A673 (cell line): ENCODE data around the gene SEMA4D. TPM values are rescaled to one million over a fixed set of nuclear protein-coding genes. Genes with fewer than 3 reads are reported as not detected.

Source experiments
- BruUV-seq: library from RNA; stranded (reverse); fragments of 400-500 nt; replicated peaks from 2 replicates; lab custom pipeline; 2021; lab: Mats Ljungman, UMichigan
- CTCF ChIA-PET: fragments of 300-600 bp; sonication (Branson Sonifier 250); formaldehyde crosslinking; loops from one replicate; lab custom pipeline; 2022; ENCODE audit warnings: antibody characterized with exemption; lab: Charles Lee
- POLR2A ChIA-PET: fragments of 300-600 bp; sonication (Branson Sonifier 250); formaldehyde crosslinking; loops from one replicate; lab custom pipeline; 2022; ENCODE audit warnings: antibody characterized with exemption; ENCODE audit not compliant: low non-redundant PET; lab: Charles Lee
- DNase-seq: peaks from one replicate; pipeline ENCODE4 v3.0.0-alpha.2; 2015; ENCODE audit warnings: low spot score
- H3K27ac ChIP-seq: fragments of 200-600 bp; sonication (generic); 2 replicates; pipeline ENCODE4 v1.5.1; 2016; ENCODE audit warnings: mixed run types, low read depth, mild to moderate bottlenecking, mixed read lengths, antibody characterized with exemption, low read length; ENCODE audit not compliant: poor library complexity, severe bottlenecking
- H3K27me3 ChIP-seq: fragments of 200-600 bp; sonication (generic); replicated peaks from 2 replicates; pipeline ENCODE4 v1.6.1; 2017; ENCODE audit warnings: mixed run types, low read depth, mild to moderate bottlenecking, mixed read lengths, antibody characterized with exemption, low read length; ENCODE audit not compliant: insufficient read depth, poor library complexity
- H3K36me3 ChIP-seq: fragments of 200-600 bp; sonication (generic); 2 replicates; pipeline ENCODE4 v1.6.1; 2016; ENCODE audit warnings: mixed run types, mild to moderate bottlenecking, mixed read lengths, antibody characterized with exemption, low read length; ENCODE audit not compliant: insufficient read depth, poor library complexity, severe bottlenecking
- H3K4me1 ChIP-seq: fragments of 200-600 bp; sonication (generic); 2 replicates; pipeline ENCODE4 v1.6.1; 2017; ENCODE audit warnings: mixed run types, mild to moderate bottlenecking, mixed read lengths, antibody characterized with exemption, low read length; ENCODE audit not compliant: insufficient read depth, poor library complexity, severe bottlenecking
- H3K4me3 ChIP-seq: fragments of 200-600 bp; sonication (generic); 2 replicates; pipeline ENCODE4 v1.5.1; 2016; ENCODE audit warnings: low read depth, mixed run types, mild to moderate bottlenecking, mixed read lengths, low read length; ENCODE audit not compliant: poor library complexity, severe bottlenecking
- H3K9me3 ChIP-seq: fragments of 200-600 bp; sonication (generic); 2 replicates; pipeline ENCODE4 v1.6.1; 2016; ENCODE audit warnings: mixed run types, low read depth, mild to moderate bottlenecking, mixed read lengths, antibody characterized with exemption, low read length; ENCODE audit not compliant: poor library complexity, severe bottlenecking
- EZH2 ChIP-seq: fragments of 200-600 bp; sonication (generic); IDR thresholded peaks from 2 replicates; pipeline ENCODE4 v1.6.1; 2017; ENCODE audit warnings: borderline replicate concordance, low read depth, mild to moderate bottlenecking, mixed read lengths, antibody characterized with exemption, low read length; ENCODE audit not compliant: poor library complexity, severe bottlenecking
- intact Hi-C: fragments of 100-400 bp; cut with micrococcal nuclease; formaldehyde crosslinking; loops from one replicate; pipeline ENCODE4 v1.10.0; 2022; ENCODE audit not compliant: unreplicated experiment
- total RNA-seq: library from RNA; stranded (reverse); gene quantifications from 2 replicates; pipeline ENCODE4 v1.2.3, GENCODE V29; 2021
- TF ChIP-seq, protein P1 (sequence below): fragments of 300-800, 200-600 bp; sonication (generic); conservative IDR thresholded peaks from 2 replicates; pipeline ENCODE4 v1.5.1; 2017; ENCODE audit warnings: low read depth, mild to moderate bottlenecking, antibody characterized with exemption, low read length, moderate library complexity, mixed read lengths

Gene SEMA4D
- total RNA-seq, 1 experiment from 2014 or later = 14.2 TPM

DNA sequence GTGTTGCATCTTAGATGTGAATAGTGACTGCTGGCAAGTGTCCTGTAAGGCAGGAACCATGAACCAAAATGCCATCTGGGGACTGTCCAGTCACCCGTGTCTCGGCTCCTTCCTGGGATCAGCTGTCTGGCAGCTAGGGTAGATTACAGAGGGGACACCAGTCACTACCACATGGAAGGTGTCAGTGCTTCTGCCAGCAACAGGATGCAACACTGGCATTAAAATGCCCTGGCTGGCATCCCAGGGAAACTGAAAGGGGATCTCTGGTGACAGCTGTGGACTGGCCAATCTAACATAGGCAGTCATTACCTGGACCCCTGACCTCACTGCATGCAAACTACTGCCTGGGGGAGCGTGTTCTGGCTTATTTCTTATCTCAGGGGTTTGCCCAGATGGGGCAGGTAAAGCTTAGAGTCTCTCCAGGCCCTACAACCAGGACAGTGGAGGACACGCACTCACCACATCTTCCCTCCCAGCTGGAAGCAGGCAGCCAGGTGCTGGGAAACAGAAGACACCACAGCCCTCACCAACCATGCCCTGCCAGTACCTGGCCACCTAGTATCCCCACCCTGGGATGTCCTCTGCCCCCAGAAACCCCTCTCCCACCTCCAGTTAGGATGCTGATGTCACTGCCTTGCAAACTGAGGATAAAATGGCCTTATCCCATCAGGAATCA is 83.8 kb downstream of the SEMA4D start:
- intact Hi-C loops = loop anchor here (10.0 kb wide), 1 partner anchor 401 kb away; no protein-coding TSS in a partner anchor
- CTCF ChIA-PET = no interaction called here
- peaks cover 4% of the 10 kb centered on the region for H3K9me3 ChIP-seq
- no peak for TF ChIP-seq EZH2
- TF ChIP-seq, protein P1, sequence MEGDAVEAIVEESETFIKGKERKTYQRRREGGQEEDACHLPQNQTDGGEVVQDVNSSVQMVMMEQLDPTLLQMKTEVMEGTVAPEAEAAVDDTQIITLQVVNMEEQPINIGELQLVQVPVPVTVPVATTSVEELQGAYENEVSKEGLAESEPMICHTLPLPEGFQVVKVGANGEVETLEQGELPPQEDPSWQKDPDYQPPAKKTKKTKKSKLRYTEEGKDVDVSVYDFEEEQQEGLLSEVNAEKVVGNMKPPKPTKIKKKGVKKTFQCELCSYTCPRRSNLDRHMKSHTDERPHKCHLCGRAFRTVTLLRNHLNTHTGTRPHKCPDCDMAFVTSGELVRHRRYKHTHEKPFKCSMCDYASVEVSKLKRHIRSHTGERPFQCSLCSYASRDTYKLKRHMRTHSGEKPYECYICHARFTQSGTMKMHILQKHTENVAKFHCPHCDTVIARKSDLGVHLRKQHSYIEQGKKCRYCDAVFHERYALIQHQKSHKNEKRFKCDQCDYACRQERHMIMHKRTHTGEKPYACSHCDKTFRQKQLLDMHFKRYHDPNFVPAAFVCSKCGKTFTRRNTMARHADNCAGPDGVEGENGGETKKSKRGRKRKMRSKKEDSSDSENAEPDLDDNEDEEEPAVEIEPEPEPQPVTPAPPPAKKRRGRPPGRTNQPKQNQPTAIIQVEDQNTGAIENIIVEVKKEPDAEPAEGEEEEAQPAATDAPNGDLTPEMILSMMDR = no peak
- H3K4me1 ChIP-seq = no peaks in the 10 kb centered on the region
- H3K27me3 ChIP-seq = no peaks in the 10 kb centered on the region
- H3K27ac ChIP-seq = no peak overlapping the region
- no peak for DNase-seq
- H3K4me3 ChIP-seq = no peak overlapping the region
- H3K36me3 ChIP-seq = no peaks in the 10 kb centered on the region
- POLR2A ChIA-PET = no interaction called here
- BruUV-seq = no TSS peak

DNA sequence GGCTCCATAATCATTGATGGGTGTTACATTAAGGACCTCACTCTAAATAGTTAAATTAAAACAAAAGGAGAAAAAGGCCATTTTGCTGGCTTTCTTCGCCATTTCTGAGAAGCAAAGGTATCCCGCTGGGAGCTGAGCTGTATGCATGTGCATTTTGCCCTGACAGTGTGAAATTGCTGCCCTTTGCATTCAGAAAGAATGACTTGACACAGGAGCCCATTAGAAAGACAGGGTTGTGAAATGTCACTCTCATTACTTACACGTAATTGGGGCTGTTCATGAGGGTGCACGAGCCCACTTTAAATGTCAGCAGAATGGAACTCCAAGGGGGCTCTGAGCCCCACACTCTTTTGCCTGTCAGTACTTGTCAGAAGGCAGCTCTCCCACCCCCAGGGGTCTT is 85.0 kb downstream of the SEMA4D start:
- no peaks in the 10 kb centered on the region for H3K4me1 ChIP-seq
- H3K9me3 ChIP-seq = peaks cover 4% of the 10 kb centered on the region
- no peaks in the 10 kb centered on the region for H3K36me3 ChIP-seq
- BruUV-seq = no TSS peak
- no peak overlapping the region for H3K4me3 ChIP-seq
- no peak for TF ChIP-seq EZH2
- TF ChIP-seq, protein P1 = no peak
- ChIA-PET POLR2A (no interaction called here), CTCF (no interaction called here)
- DNase-seq = no peak
- no peak overlapping the region for H3K27ac ChIP-seq
- no peaks in the 10 kb centered on the region for H3K27me3 ChIP-seq
- intact Hi-C loops = loop anchor here (10.0 kb wide), 1 partner anchor 402 kb away; no protein-coding TSS in a partner anchor

DNA sequence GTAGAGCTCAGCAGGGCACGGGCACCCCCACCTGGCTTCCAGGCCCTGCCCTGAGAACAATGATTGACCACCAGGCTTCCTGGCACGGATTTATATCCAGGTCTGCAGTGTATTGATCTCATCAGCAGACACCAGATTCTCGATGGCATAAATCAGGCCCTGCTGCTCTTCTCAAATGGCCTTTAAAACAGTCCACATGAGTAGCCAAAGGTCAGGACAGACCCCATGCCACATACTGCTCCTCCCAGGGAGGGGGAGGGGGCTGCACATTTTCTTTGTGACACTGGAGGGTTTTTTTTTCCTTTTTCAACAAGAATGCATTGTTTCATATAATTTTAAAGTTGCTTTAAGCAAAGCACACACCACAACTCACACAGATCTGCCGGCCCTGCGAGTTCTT is 85.4 kb downstream of the SEMA4D start:
- no TSS peak for BruUV-seq
- no peaks in the 10 kb centered on the region for H3K36me3 ChIP-seq
- ChIA-PET CTCF (no interaction called here), POLR2A (no interaction called here)
- H3K9me3 ChIP-seq = peaks cover 4% of the 10 kb centered on the region
- intact Hi-C loops = loop anchor here (10.0 kb wide), 1 partner anchor 402 kb away; no protein-coding TSS in a partner anchor
- DNase-seq = no peak
- no peak overlapping the region for H3K27ac ChIP-seq
- H3K4me3 ChIP-seq = no peak overlapping the region
- H3K27me3 ChIP-seq = no peaks in the 10 kb centered on the region
- TF ChIP-seq EZH2 = no peak
- TF ChIP-seq, protein P1 = no peak
- no peaks in the 10 kb centered on the region for H3K4me1 ChIP-seq
